Measurements from ENCODE around the gene FOXI2. TPM values are rescaled to one million over a fixed set of nuclear protein-coding genes. Genes with fewer than 3 reads are reported as not detected.

FOXI2 gene
- total and polyA plus RNA-seq, 2 donors (not counting 1 experiment from before 2014, with no cell fraction given): not detected

DNA sequence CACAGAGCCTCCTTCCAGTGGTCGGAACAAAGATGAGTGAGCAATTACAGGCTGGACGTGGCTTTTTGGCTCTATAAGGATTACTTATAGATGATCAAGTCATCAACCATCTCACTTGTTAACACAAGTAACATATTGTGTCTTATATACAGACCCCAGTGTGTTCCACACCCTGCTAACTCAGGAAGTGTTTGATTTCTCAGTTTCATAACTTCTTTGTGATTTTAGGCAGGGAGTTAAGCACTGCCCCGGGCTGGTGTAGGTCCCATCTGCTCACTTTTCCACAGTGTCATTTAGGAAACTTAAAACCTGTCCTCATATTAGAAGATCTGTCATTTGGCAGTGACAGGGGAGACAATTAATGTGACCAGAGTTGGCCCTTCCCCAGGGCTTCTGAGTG lies 6.2 kb downstream of the FOXI2 start:
- no peak for DNase-seq (ENCODE audit: low read depth in 2 of 2)
- Histone ChIP-seq H3K79me2 (ENCODE audit: control insufficient read depth, insufficient read depth, low read length) (no peaks in the 10 kb centered on the region), H3K27ac (ENCODE audit: insufficient read depth, low read length) (no peak overlapping the region)

DNA sequence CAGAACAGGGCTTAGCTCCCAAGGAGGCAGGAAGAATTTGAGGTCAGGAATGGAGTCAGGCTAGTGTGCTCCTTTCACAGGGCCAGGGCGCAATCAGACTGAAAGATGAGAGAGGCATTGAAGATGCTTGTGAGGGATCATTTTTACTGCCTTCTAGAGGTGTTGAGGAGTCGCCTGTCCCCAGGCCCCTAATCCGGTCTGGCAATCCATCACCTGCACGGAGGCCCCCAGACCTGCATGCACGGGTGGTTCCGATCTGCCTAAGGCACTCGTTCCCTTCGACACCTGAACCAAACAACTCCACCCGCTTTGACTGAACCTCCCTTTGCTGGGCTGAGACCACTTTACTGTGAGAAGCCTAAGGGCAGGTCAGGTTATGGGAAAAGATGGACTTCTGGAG lies 8.0 kb downstream of the FOXI2 start:
- Histone ChIP-seq H3K9ac (ENCODE audit: insufficient read depth, low read length) (no peak overlapping the region), H3K4me1 (ENCODE audit: control insufficient read depth, extremely low read depth, insufficient read depth, low read length) (no peaks in the 10 kb centered on the region), H3K4me3 (replicated peaks in 1 of 4; ENCODE audit: control extremely low read depth in 1 of 4, insufficient read depth in 1 of 4, low read depth in 3 of 4, low read length in 4 of 4) (no peak overlapping the region), H3K27me3 (ENCODE audit: control insufficient read depth, insufficient read depth, low read length) (no peaks in the 10 kb centered on the region), H3K27ac (ENCODE audit: insufficient read depth, low read length) (no peak overlapping the region), H4K20me1 (ENCODE audit: control insufficient read depth, extremely low read depth, insufficient read depth, low read length) (no peaks in the 10 kb centered on the region), H3K9me3 (ENCODE audit: control insufficient read depth, insufficient read depth, low read depth, low read length) (no peaks in the 10 kb centered on the region), H3K36me3 (ENCODE audit: control insufficient read depth, insufficient read depth, low read length) (no peaks in the 10 kb centered on the region), H3K4me2 (ENCODE audit: extremely low read depth, insufficient read depth, low read length) (no peak overlapping the region), H3K79me2 (ENCODE audit: control insufficient read depth, insufficient read depth, low read length) (no peaks in the 10 kb centered on the region), H2AFZ (ENCODE audit: low read length) (no peak overlapping the region)
- TF ChIP-seq EZH2 (IDR thresholded peaks at IDR 0.05; ENCODE audit: low read length, missing control alignments): no peak
- TF ChIP-seq, protein P1, sequence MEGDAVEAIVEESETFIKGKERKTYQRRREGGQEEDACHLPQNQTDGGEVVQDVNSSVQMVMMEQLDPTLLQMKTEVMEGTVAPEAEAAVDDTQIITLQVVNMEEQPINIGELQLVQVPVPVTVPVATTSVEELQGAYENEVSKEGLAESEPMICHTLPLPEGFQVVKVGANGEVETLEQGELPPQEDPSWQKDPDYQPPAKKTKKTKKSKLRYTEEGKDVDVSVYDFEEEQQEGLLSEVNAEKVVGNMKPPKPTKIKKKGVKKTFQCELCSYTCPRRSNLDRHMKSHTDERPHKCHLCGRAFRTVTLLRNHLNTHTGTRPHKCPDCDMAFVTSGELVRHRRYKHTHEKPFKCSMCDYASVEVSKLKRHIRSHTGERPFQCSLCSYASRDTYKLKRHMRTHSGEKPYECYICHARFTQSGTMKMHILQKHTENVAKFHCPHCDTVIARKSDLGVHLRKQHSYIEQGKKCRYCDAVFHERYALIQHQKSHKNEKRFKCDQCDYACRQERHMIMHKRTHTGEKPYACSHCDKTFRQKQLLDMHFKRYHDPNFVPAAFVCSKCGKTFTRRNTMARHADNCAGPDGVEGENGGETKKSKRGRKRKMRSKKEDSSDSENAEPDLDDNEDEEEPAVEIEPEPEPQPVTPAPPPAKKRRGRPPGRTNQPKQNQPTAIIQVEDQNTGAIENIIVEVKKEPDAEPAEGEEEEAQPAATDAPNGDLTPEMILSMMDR (conservative IDR thresholded peaks at IDR 0.05 in 1 of 2, IDR thresholded peaks at IDR 0.05 in 1 of 2; ENCODE audit: low read depth in 1 of 2, low read length in 2 of 2): no peak
- no peak for DNase-seq (ENCODE audit: low read depth in 2 of 2)

More for the DNA sequence above, 6.2 kb downstream of the FOXI2 start:
- Histone ChIP-seq H3K9me3 (ENCODE audit: control insufficient read depth, insufficient read depth, low read depth, low read length) (no peaks in the 10 kb centered on the region), H3K4me1 (ENCODE audit: control insufficient read depth, extremely low read depth, insufficient read depth, low read length) (no peaks in the 10 kb centered on the region), H3K9ac (ENCODE audit: insufficient read depth, low read length) (no peak overlapping the region), H2AFZ (ENCODE audit: low read length) (no peak overlapping the region), H3K27me3 (ENCODE audit: control insufficient read depth, insufficient read depth, low read length) (peaks cover 2% of the 10 kb centered on the region), H3K36me3 (ENCODE audit: control insufficient read depth, insufficient read depth, low read length) (no peaks in the 10 kb centered on the region), H3K4me3 (replicated peaks in 1 of 4; ENCODE audit: control extremely low read depth in 1 of 4, insufficient read depth in 1 of 4, low read depth in 3 of 4, low read length in 4 of 4) (no peak overlapping the region), H3K4me2 (ENCODE audit: extremely low read depth, insufficient read depth, low read length) (no peak overlapping the region), H4K20me1 (ENCODE audit: control insufficient read depth, extremely low read depth, insufficient read depth, low read length) (no peaks in the 10 kb centered on the region)
- no peak for TF ChIP-seq EZH2 (IDR thresholded peaks at IDR 0.05; ENCODE audit: low read length, missing control alignments)
- TF ChIP-seq, protein P1 (conservative IDR thresholded peaks at IDR 0.05 in 1 of 2, IDR thresholded peaks at IDR 0.05 in 1 of 2; ENCODE audit: low read depth in 1 of 2, low read length in 2 of 2): no peak

DNA sequence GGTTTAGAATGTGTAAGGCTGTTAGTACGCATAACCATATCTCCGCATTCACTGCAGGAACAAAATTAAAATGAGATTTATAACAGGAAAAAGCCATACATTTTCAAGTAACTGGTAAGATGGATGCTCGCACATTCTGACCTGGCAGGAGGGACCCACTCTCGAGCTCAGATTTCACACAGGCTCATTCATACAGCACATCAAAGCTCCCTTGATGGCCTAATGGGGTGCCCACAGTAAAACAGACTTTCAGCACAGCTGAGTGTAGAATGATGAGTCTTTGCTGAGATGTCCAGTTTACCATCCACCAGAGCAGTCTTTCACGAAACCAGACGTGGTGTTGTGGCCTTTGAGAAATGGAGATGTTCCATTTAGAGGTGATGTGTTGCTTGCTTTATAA lies 8.9 kb downstream of the FOXI2 start:
- Histone ChIP-seq H3K4me1 (ENCODE audit: control insufficient read depth, extremely low read depth, insufficient read depth, low read length) (no peaks in the 10 kb centered on the region), H3K9ac (ENCODE audit: insufficient read depth, low read length) (no peak overlapping the region), H3K4me3 (replicated peaks in 1 of 4; ENCODE audit: control extremely low read depth in 1 of 4, insufficient read depth in 1 of 4, low read depth in 3 of 4, low read length in 4 of 4) (no peak overlapping the region), H3K79me2 (ENCODE audit: control insufficient read depth, insufficient read depth, low read length) (no peaks in the 10 kb centered on the region), H3K4me2 (ENCODE audit: extremely low read depth, insufficient read depth, low read length) (no peak overlapping the region), H2AFZ (ENCODE audit: low read length) (no peak overlapping the region), H3K27ac (ENCODE audit: insufficient read depth, low read length) (no peak overlapping the region), H3K27me3 (ENCODE audit: control insufficient read depth, insufficient read depth, low read length) (no peaks in the 10 kb centered on the region), H3K9me3 (ENCODE audit: control insufficient read depth, insufficient read depth, low read depth, low read length) (no peaks in the 10 kb centered on the region), H4K20me1 (ENCODE audit: control insufficient read depth, extremely low read depth, insufficient read depth, low read length) (no peaks in the 10 kb centered on the region), H3K36me3 (ENCODE audit: control insufficient read depth, insufficient read depth, low read length) (no peaks in the 10 kb centered on the region)
- TF ChIP-seq, protein P1 (conservative IDR thresholded peaks at IDR 0.05 in 1 of 2, IDR thresholded peaks at IDR 0.05 in 1 of 2; ENCODE audit: low read depth in 1 of 2, low read length in 2 of 2): no peak
- no peak for TF ChIP-seq EZH2 (IDR thresholded peaks at IDR 0.05; ENCODE audit: low read length, missing control alignments)
- no peak for DNase-seq (ENCODE audit: low read depth in 2 of 2)

Measured in fibroblast of lung (primary cell).